CD4-positive, alpha-beta T cell (primary cell): ENCODE results near the gene CACNA1B. TPM values are rescaled to one million over a fixed set of nuclear protein-coding genes. Genes with fewer than 3 reads are reported as not detected.

ENCODE experiments used
- ATAC-seq: fragments of 200-7000 bp; cut with Tn5 transposase; one replicate; pipeline ENCODE4 v1.10.0; 2022; ENCODE audit warnings: mild to moderate bottlenecking; ENCODE audit not compliant: poor library complexity
- CTCF ChIA-PET: fragments of 350-600 bp; sonication (Branson Sonifier 250); formaldehyde crosslinking; loops from one replicate; lab custom pipeline; 2021; ENCODE audit warnings: antibody characterized with exemption, inconsistent platforms; lab: Charles Lee
- POLR2A ChIA-PET: fragments of 350-600 bp; sonication (Branson Sonifier 250); formaldehyde crosslinking; loops from one replicate; lab custom pipeline; 2021; ENCODE audit warnings: antibody characterized with exemption, inconsistent platforms; lab: Charles Lee
- DNase-seq, 14 experiments: peaks; one replicate each; pipeline ENCODE4 v3.0.0-alpha.2; 2013 to 2020; ENCODE audit warnings: mixed read lengths in 2 of 14
- H3K27ac ChIP-seq, 2 donors: one replicate each; pipeline versions ENCODE4 v1.5.1 to v1.7.0; 2013; ENCODE audit warnings: low read length in 2 of 2, low read depth in 1 of 2, mild to moderate bottlenecking in 1 of 2
- H3K27me3 ChIP-seq, 2 experiments: 1 replicate in 1 of 2; 2 replicates in 1 of 2; pipeline versions ENCODE4 v1.6.1 to v1.7.0; 2013; ENCODE audit warnings: low read length in 2 of 2, control low read depth in 1 of 2, mild to moderate bottlenecking in 1 of 2, moderate library complexity in 1 of 2; ENCODE audit not compliant: insufficient read depth in 2 of 2, control insufficient read depth in 1 of 2
- H3K36me3 ChIP-seq: one replicate; pipeline ENCODE4 v1.6.1; 2013; ENCODE audit warnings: low read length, control low read depth; ENCODE audit not compliant: insufficient read depth
- H3K4me1 ChIP-seq: one replicate; pipeline ENCODE4 v1.6.1; 2013; ENCODE audit warnings: low read length, control low read depth; ENCODE audit not compliant: insufficient read depth
- H3K4me3 ChIP-seq: one replicate; pipeline ENCODE4 v1.5.1; 2013; ENCODE audit warnings: mild to moderate bottlenecking, low read length, moderate library complexity
- H3K9me3 ChIP-seq, 2 experiments: 1 replicate in 1 of 2; 2 replicates in 1 of 2; pipeline versions ENCODE4 v1.6.1 to v1.7.0; 2013; ENCODE audit warnings: low read length in 2 of 2, mild to moderate bottlenecking in 2 of 2, control low read depth in 1 of 2, moderate library complexity in 1 of 2; ENCODE audit not compliant: control insufficient read depth in 1 of 2, insufficient read depth in 1 of 2
- H3K27ac Mint-ChIP-seq: one replicate; pipeline ENCODE4 v1.8.0; 2020; ENCODE audit warnings: mixed read lengths
- H3K27me3 Mint-ChIP-seq: one replicate; pipeline ENCODE4 v1.8.0; 2021; ENCODE audit warnings: mixed read lengths
- H3K36me3 Mint-ChIP-seq: one replicate; pipeline ENCODE4 v1.8.0; 2021; ENCODE audit warnings: low read depth, mixed read lengths
- H3K4me1 Mint-ChIP-seq: one replicate; pipeline ENCODE4 v1.8.0; 2021; ENCODE audit warnings: low read depth, mixed read lengths
- H3K4me3 Mint-ChIP-seq: one replicate; pipeline ENCODE4 v1.8.0; 2020; ENCODE audit warnings: mild to moderate bottlenecking, mixed read lengths
- H3K9me3 Mint-ChIP-seq: one replicate; pipeline ENCODE4 v1.8.0; 2020; ENCODE audit warnings: mixed read lengths
- CTCF ChIP-seq: fragments of 200-600 bp; IDR thresholded peaks from one replicate; pipeline ENCODE4 v1.8.0; 2022; ENCODE audit warnings: antibody characterized with exemption, mild to moderate bottlenecking
- intact Hi-C, 2 experiments: fragments of 100-400 bp; cut with DNase I in 1 of 2; cut with micrococcal nuclease in 1 of 2; formaldehyde crosslinking; loops; one replicate each; pipeline versions ENCODE4 v1.15.1 to v1.9.0; 2023 to 2025; cut with DNase I, micrococcal nuclease
- total RNA-seq, 174 experiments: library from RNA in 2 of 174; stranded (reverse) in 2 of 174; gene quantifications; one replicate each; pipeline ENCODE4 v1.2.3 and lab custom pipeline; 2021 to 2026

CACNA1B gene
- total RNA-seq, 2 experiments from 2014 or later, result not detected

- ATAC-seq (no peak), DNase-seq (peak in 1 of 14 experiments; percentile 29)
- H3K4me1 Mint-ChIP-seq, result no peaks in the 10 kb centered on the region
- H3K4me3 Mint-ChIP-seq, result no peak overlapping the region
- H3K36me3 Mint-ChIP-seq, result no peaks in the 10 kb centered on the region
- H3K27ac ChIP-seq, result no peak overlapping the region
- H3K27me3 ChIP-seq, result peaks cover 3 to 4% of the 10 kb centered on the region in 2 experiments
- no peaks in the 10 kb centered on the region for H3K9me3 Mint-ChIP-seq
- peaks cover 0 to 3% of the 10 kb centered on the region in 2 experiments for H3K9me3 ChIP-seq
- H3K4me1 ChIP-seq, result no peaks in the 10 kb centered on the region
- H3K27ac Mint-ChIP-seq, result no peak overlapping the region
- no peaks in the 10 kb centered on the region for H3K36me3 ChIP-seq
- H3K4me3 ChIP-seq, result no peak overlapping the region
- TF ChIP-seq CTCF, result no peak
- ChIA-PET CTCF (no interaction called here), POLR2A (no interaction called here)
- H3K27me3 Mint-ChIP-seq, result peaks cover 30% of the 10 kb centered on the region
- intact Hi-C loops, result no loop called here
These were observed 93.3 kb downstream of the CACNA1B start for GRCh38 chr9:137970686-137971476.

DNA sequence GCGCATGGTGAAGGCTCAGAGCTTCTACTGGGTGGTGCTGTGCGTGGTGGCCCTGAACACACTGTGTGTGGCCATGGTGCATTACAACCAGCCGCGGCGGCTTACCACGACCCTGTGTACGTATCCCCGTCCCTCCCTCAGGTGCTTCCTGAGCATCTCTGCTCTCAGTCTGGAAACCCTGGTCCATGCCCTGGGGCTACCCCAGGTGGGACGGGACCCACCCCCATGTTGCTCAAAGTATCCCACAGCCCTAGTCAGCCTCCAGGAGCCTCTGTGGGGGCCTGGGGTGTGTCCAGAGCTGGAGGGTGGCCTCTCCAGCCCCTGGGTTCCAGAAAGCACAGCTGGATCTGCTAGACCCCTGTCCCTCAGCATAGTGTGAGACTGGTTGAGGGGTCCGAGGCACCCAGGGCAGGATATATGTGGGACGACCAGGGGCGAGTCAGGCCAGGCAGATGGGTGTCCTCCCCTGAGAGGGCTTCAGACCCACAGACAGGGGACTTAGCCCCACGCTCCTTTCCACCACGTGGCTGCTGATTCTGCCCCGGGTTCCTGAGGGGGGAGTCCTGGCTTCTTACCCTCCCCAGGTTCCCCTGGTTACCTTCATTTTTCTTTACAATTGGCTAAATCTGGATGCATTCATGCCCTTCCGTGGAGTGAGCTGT, 94.0 kb downstream of the CACNA1B start:
- Histone ChIP-seq H3K27ac (no peak overlapping the region), H3K9me3 (peaks cover 0 to 3% of the 10 kb centered on the region in 2 experiments), H3K36me3 (no peaks in the 10 kb centered on the region), H3K27me3 (peaks cover 3 to 4% of the 10 kb centered on the region in 2 experiments), H3K4me1 (no peaks in the 10 kb centered on the region), H3K4me3 (no peak overlapping the region)
- ATAC-seq (no peak), DNase-seq (peak in 1 of 14 experiments; percentile 27)
- Mint-ChIP-seq H3K36me3 (no peaks in the 10 kb centered on the region), H3K4me1 (no peaks in the 10 kb centered on the region), H3K27me3 (peaks cover 30% of the 10 kb centered on the region), H3K4me3 (no peak overlapping the region), H3K9me3 (no peaks in the 10 kb centered on the region), H3K27ac (no peak overlapping the region)
- ChIA-PET CTCF (no interaction called here), POLR2A (no interaction called here)
- no peak for TF ChIP-seq CTCF
- intact Hi-C loops, result no loop called here

GRCh38 chr9:137972355-137972987, 94.9 kb downstream of the CACNA1B start:
- ChIA-PET CTCF (no interaction called here), POLR2A (no interaction called here)
- no peak overlapping the region for H3K27ac ChIP-seq
- H3K27me3 ChIP-seq, result peaks cover 3 to 4% of the 10 kb centered on the region in 2 experiments
- no peaks in the 10 kb centered on the region for H3K4me1 Mint-ChIP-seq
- ATAC-seq (no peak), DNase-seq (peak in 2 of 14 experiments; percentile 7 to 25)
- H3K9me3 ChIP-seq, result peaks cover 0 to 3% of the 10 kb centered on the region in 2 experiments
- intact Hi-C loops, result no loop called here
- TF ChIP-seq CTCF, result no peak
- H3K4me3 ChIP-seq, result no peak overlapping the region
- peaks cover 24% of the 10 kb centered on the region for H3K27me3 Mint-ChIP-seq
- H3K36me3 Mint-ChIP-seq, result no peaks in the 10 kb centered on the region
- no peak overlapping the region for H3K27ac Mint-ChIP-seq
- H3K4me1 ChIP-seq, result no peaks in the 10 kb centered on the region
- H3K9me3 Mint-ChIP-seq, result no peaks in the 10 kb centered on the region
- H3K4me3 Mint-ChIP-seq, result no peak overlapping the region
- no peaks in the 10 kb centered on the region for H3K36me3 ChIP-seq
